Activated T-helper 17 cell treated with anti-CD3 and anti-CD28 coated beads, Interleukin-2, amount 50 U/mL, for 72 hours (primary cell): ENCODE data around the gene ZNF609. TPM values are rescaled to one million over a fixed set of nuclear protein-coding genes. Genes with fewer than 3 reads are reported as not detected.

Source experiments
- ATAC-seq: fragments of 150-1000 bp; cut with Tn5 transposase; replicated peaks from 2 replicates; pipeline ENCODE4 v1.10.0; 2021; ENCODE audit warnings: mild to moderate bottlenecking, moderate library complexity
- H3K27ac Mint-ChIP-seq: one replicate; pipeline ENCODE4 v1.8.0; 2022; ENCODE audit warnings: mixed read lengths
- H3K27me3 Mint-ChIP-seq: one replicate; pipeline ENCODE4 v1.8.0; 2022; ENCODE audit warnings: mixed read lengths
- H3K36me3 Mint-ChIP-seq: one replicate; pipeline ENCODE4 v1.8.0; 2022; ENCODE audit warnings: low read depth, mild to moderate bottlenecking, mixed read lengths
- H3K4me1 Mint-ChIP-seq: one replicate; pipeline ENCODE4 v1.8.0; 2022; ENCODE audit warnings: mixed read lengths
- H3K4me3 Mint-ChIP-seq: one replicate; pipeline ENCODE4 v1.8.0; 2022; ENCODE audit warnings: mild to moderate bottlenecking, mixed read lengths
- H3K9me3 Mint-ChIP-seq: one replicate; pipeline ENCODE4 v1.8.0; 2022; ENCODE audit warnings: mixed read lengths
- total RNA-seq, 2 donors: library from RNA; stranded (reverse); gene quantifications; one replicate each; pipeline ENCODE4 v1.2.3, GENCODE V29; 2022

ZNF609 gene
- total RNA-seq, 2 donors from 2014 or later, result 27.3 to 41.2 TPM

GRCh38 chr15:64687688-64688087 is 227.3 kb downstream of the ZNF609 start:
- no peak for ATAC-seq
- H3K4me1 Mint-ChIP-seq, result no peaks in the 10 kb centered on the region
- peak overlapping the region; percentile 57 for H3K27ac Mint-ChIP-seq
- H3K4me3 Mint-ChIP-seq, result no peak overlapping the region
- peaks cover 88% of the 10 kb centered on the region for H3K36me3 Mint-ChIP-seq
- no peaks in the 10 kb centered on the region for H3K27me3 Mint-ChIP-seq
- no peaks in the 10 kb centered on the region for H3K9me3 Mint-ChIP-seq

- Mint-ChIP-seq H3K27me3 (no peaks in the 10 kb centered on the region), H3K36me3 (peaks cover 88% of the 10 kb centered on the region), H3K9me3 (no peaks in the 10 kb centered on the region), H3K27ac (peak overlapping the region; percentile 57), H3K4me1 (no peaks in the 10 kb centered on the region), H3K4me3 (no peak overlapping the region)
- ATAC-seq, result no peak
These were observed 228.4 kb downstream of the ZNF609 start for GRCh38 chr15:64688770-64689169.

- ATAC-seq, result no peak
- Mint-ChIP-seq H3K4me1 (no peaks in the 10 kb centered on the region), H3K27me3 (no peaks in the 10 kb centered on the region), H3K4me3 (no peak overlapping the region), H3K36me3 (peaks cover 76% of the 10 kb centered on the region), H3K9me3 (no peaks in the 10 kb centered on the region), H3K27ac (peak overlapping the region; percentile 70)
These were observed 229.6 kb downstream of the ZNF609 start for GRCh38 chr15:64690008-64690407.

GRCh38 chr15:64690578-64691296 is 230.4 kb downstream of the ZNF609 start:
- Mint-ChIP-seq H3K9me3 (no peaks in the 10 kb centered on the region), H3K36me3 (peaks cover 78% of the 10 kb centered on the region), H3K4me3 (no peak overlapping the region), H3K27ac (peak overlapping the region; percentile 81), H3K27me3 (no peaks in the 10 kb centered on the region), H3K4me1 (no peaks in the 10 kb centered on the region)
- ATAC-seq, result no peak

GRCh38 chr15:64691896-64692565 is 231.7 kb downstream of the ZNF609 start:
- Mint-ChIP-seq H3K36me3 (peaks cover 68% of the 10 kb centered on the region), H3K9me3 (no peaks in the 10 kb centered on the region), H3K27me3 (no peaks in the 10 kb centered on the region), H3K27ac (no peak overlapping the region), H3K4me3 (no peak overlapping the region), H3K4me1 (no peaks in the 10 kb centered on the region)
- ATAC-seq, result no peak

GRCh38 chr15:64693134-64693533 is 232.8 kb downstream of the ZNF609 start:
- H3K4me1 Mint-ChIP-seq, result peaks cover 7% of the 10 kb centered on the region
- no peak overlapping the region for H3K27ac Mint-ChIP-seq
- H3K9me3 Mint-ChIP-seq, result no peaks in the 10 kb centered on the region
- peaks cover 57% of the 10 kb centered on the region for H3K36me3 Mint-ChIP-seq
- no peaks in the 10 kb centered on the region for H3K27me3 Mint-ChIP-seq
- no peak overlapping the region for H3K4me3 Mint-ChIP-seq
- ATAC-seq, result no peak

GRCh38 chr15:64694816-64695215 is 234.4 kb downstream of the ZNF609 start:
- Mint-ChIP-seq H3K36me3 (peaks cover 40% of the 10 kb centered on the region), H3K27ac (no peak overlapping the region), H3K4me3 (no peak overlapping the region), H3K4me1 (peaks cover 22% of the 10 kb centered on the region), H3K27me3 (no peaks in the 10 kb centered on the region), H3K9me3 (no peaks in the 10 kb centered on the region)
- ATAC-seq, result no peak

- Mint-ChIP-seq H3K4me1 (peaks cover 29% of the 10 kb centered on the region), H3K27ac (no peak overlapping the region), H3K27me3 (no peaks in the 10 kb centered on the region), H3K4me3 (no peak overlapping the region), H3K9me3 (no peaks in the 10 kb centered on the region), H3K36me3 (peaks cover 37% of the 10 kb centered on the region)
- no peak for ATAC-seq
These were observed 235.2 kb downstream of the ZNF609 start for GRCh38 chr15:64695561-64695992.

GRCh38 chr15:64696481-64696880 is 236.1 kb downstream of the ZNF609 start:
- H3K4me3 Mint-ChIP-seq, result no peak overlapping the region
- peaks cover 38% of the 10 kb centered on the region for H3K4me1 Mint-ChIP-seq
- H3K27ac Mint-ChIP-seq, result no peak overlapping the region
- H3K36me3 Mint-ChIP-seq, result peaks cover 37% of the 10 kb centered on the region
- ATAC-seq, result no peak
- H3K27me3 Mint-ChIP-seq, result no peaks in the 10 kb centered on the region
- H3K9me3 Mint-ChIP-seq, result no peaks in the 10 kb centered on the region

GRCh38 chr15:64697911-64698369 is 237.6 kb downstream of the ZNF609 start:
- ATAC-seq, result peak; percentile 87
- peak overlapping the region; percentile 77 for H3K27ac Mint-ChIP-seq
- peaks cover 40% of the 10 kb centered on the region for H3K36me3 Mint-ChIP-seq
- H3K4me1 Mint-ChIP-seq, result peaks cover 48% of the 10 kb centered on the region
- H3K4me3 Mint-ChIP-seq, result peak overlapping the region; percentile 84
- no peaks in the 10 kb centered on the region for H3K27me3 Mint-ChIP-seq
- no peaks in the 10 kb centered on the region for H3K9me3 Mint-ChIP-seq

- Mint-ChIP-seq H3K4me3 (peak overlapping the region; percentile 84), H3K27ac (peak overlapping the region; percentile 77)
- ATAC-seq, result peak; percentile 17
These were observed 238.4 kb downstream of the ZNF609 start for GRCh38 chr15:64698823-64699222.

GRCh38 chr15:64699751-64700388 is 239.5 kb downstream of the ZNF609 start:
- Mint-ChIP-seq H3K27me3 (no peaks in the 10 kb centered on the region), H3K36me3 (peaks cover 31% of the 10 kb centered on the region), H3K4me1 (peaks cover 54% of the 10 kb centered on the region), H3K4me3 (peak overlapping the region; percentile 84), H3K9me3 (no peaks in the 10 kb centered on the region), H3K27ac (no peak overlapping the region)
- no peak for ATAC-seq

More at GRCh38 chr15:64698823-64699222, 238.4 kb downstream of the ZNF609 start:
- Mint-ChIP-seq H3K4me1 (peaks cover 53% of the 10 kb centered on the region), H3K27me3 (no peaks in the 10 kb centered on the region), H3K36me3 (peaks cover 31% of the 10 kb centered on the region), H3K9me3 (no peaks in the 10 kb centered on the region)

- Mint-ChIP-seq H3K27me3 (no peaks in the 10 kb centered on the region), H3K4me3 (peak overlapping the region; percentile 84), H3K9me3 (no peaks in the 10 kb centered on the region), H3K4me1 (peaks cover 54% of the 10 kb centered on the region), H3K27ac (peak overlapping the region; percentile 79), H3K36me3 (peaks cover 22% of the 10 kb centered on the region)
- ATAC-seq, result no peak
These were observed 240.7 kb downstream of the ZNF609 start for GRCh38 chr15:64701051-64701450.

GRCh38 chr15:64701482-64702184 is 241.3 kb downstream of the ZNF609 start:
- Mint-ChIP-seq H3K4me3 (peak overlapping the region; percentile 84), H3K9me3 (no peaks in the 10 kb centered on the region), H3K4me1 (peaks cover 54% of the 10 kb centered on the region), H3K27me3 (no peaks in the 10 kb centered on the region), H3K36me3 (peaks cover 22% of the 10 kb centered on the region), H3K27ac (peak overlapping the region; percentile 79)
- ATAC-seq, result no peak
